Spleen (tissue), 11 donors: ENCODE results near the gene ARHGAP20. TPM values are rescaled to one million over a fixed set of nuclear protein-coding genes. Genes with fewer than 3 reads are reported as not detected.

Experiments used
- DNase-seq: peaks from one replicate; pipeline ENCODE4 v3.0.0-alpha.2; 2020
- H3K27ac ChIP-seq, 8 donors: fragments of 200-600 bp; sonication (generic) in 7 of 8; 1 replicate in 4 of 8; 2 replicates in 4 of 8; pipeline versions ENCODE4 v1.5.0 to v1.8.0; 2016 to 2021; ENCODE audit warnings: inconsistent platforms in 4 of 8, mild to moderate bottlenecking in 4 of 8, moderate library complexity in 1 of 8
- H3K27me3 ChIP-seq, 7 donors: fragments of 200-600 bp; sonication (generic) in 6 of 7; replicated peaks in 1 of 7; 1 replicate in 4 of 7; 2 replicates in 3 of 7; pipeline versions ENCODE4 v1.5.0 to v1.8.0; 2016 to 2021; ENCODE audit warnings: inconsistent platforms in 3 of 7, mild to moderate bottlenecking in 1 of 7
- H3K36me3 ChIP-seq, 6 donors: fragments of 200-600 bp; sonication (generic) in 5 of 6; 1 replicate in 4 of 6; 2 replicates in 2 of 6; pipeline versions ENCODE4 v1.5.0 to v1.8.0; 2016 to 2021; ENCODE audit warnings: inconsistent platforms in 2 of 6
- H3K4me1 ChIP-seq, 6 donors: fragments of 200-600 bp; sonication (generic) in 5 of 6; 1 replicate in 3 of 6; 2 replicates in 3 of 6; pipeline versions ENCODE4 v1.5.0 to v1.8.0; 2016 to 2021; ENCODE audit warnings: inconsistent platforms in 3 of 6
- H3K4me3 ChIP-seq, 8 donors: fragments of 200-600 bp; sonication (generic) in 7 of 8; 1 replicate in 4 of 8; 2 replicates in 4 of 8; pipeline versions ENCODE4 v1.5.0 to v1.8.0; 2016 to 2021; ENCODE audit warnings: inconsistent platforms in 4 of 8, mild to moderate bottlenecking in 4 of 8, moderate library complexity in 2 of 8
- H3K9me3 ChIP-seq, 8 donors: fragments of 200-600 bp; sonication (generic) in 7 of 8; 1 replicate in 4 of 8; 2 replicates in 4 of 8; pipeline versions ENCODE4 v1.5.0 to v1.8.0; 2016 to 2021; ENCODE audit warnings: inconsistent platforms in 4 of 8
- CTCF ChIP-seq, 11 experiments: fragments of 200-600 bp in 7 of 11; fragments of 450-650 bp in 4 of 11; sonication (generic) in 4 of 11; IDR thresholded peaks in 8 of 11; conservative IDR thresholded peaks in 3 of 11; 1 replicate in 7 of 11; 2 replicates in 4 of 11; pipeline versions ENCODE4 v1.4.0 to v1.8.0; 2016 to 2021; ENCODE audit warnings: antibody characterized with exemption in 11 of 11, inconsistent platforms in 4 of 11, mild to moderate bottlenecking in 1 of 11
- POLR2A ChIP-seq, 3 donors: fragments of 450-650 bp; IDR thresholded peaks; one replicate each; pipeline ENCODE4 v1.5.1; 2017; ENCODE audit warnings: antibody characterized with exemption in 3 of 3, mild to moderate bottlenecking in 1 of 3
- POLR2AphosphoS5 ChIP-seq, 3 donors: sonication (generic); formaldehyde crosslinking; IDR thresholded peaks; one replicate each; pipeline ENCODE4 v1.5.1; 2017; ENCODE audit warnings: antibody characterized with exemption in 3 of 3
- WGBS, 5 donors: extraction: QIAGEN DNeasy Blood & Tissue Kit in 3 of 5; methylation state at CpG; one replicate each; pipeline versions ENCODE4 v1.1.5 to v1.1.7; 2013 to 2018; 5-methylcytosine and 5-hydroxymethylcytosine counted together
- intact Hi-C: fragments of 100-400 bp; cut with DNase I; formaldehyde crosslinking; loops from one replicate; pipeline ENCODE4 v1.15.0; 2023; ENCODE audit warnings: low total_unique reads
- polyA plus RNA-seq, 3 donors: library from polyadenylated mRNA; stranded (reverse); fragments of 200-250 nt; gene quantifications; one replicate each; pipeline ENCODE4 v1.2.1, GENCODE V29; 2013
- total RNA-seq, 7 donors: library from RNA; depleted of rRNA in 3 of 7; stranded (reverse); fragments of >200 nt in 3 of 7; fragmentation: NEBNext Ultra II Directional in 4 of 7; extraction: Animal tissue kit (Norgen Biotek cat#: 25700) in 4 of 7; gene quantifications; one replicate each; pipeline versions ENCODE4 v1.1.0 to v1.2.1, GENCODE V29; 2016 to 2021
- donor health status: healthy with polysubstance abuse.
- donor health status: DM: no; HTN: no; CAD: no; lungs with moderate emphysema.
- donor health status: DM: no; HTN: no; CAD: no.
- donor health status: Bipolar disorder and iron deficiency.
- donor health status: healthy.
- donor health status: DM: no; HTN: no; CAD: no.
- donor health status: DM: yes; HTN: yes; CAD: no.

ARHGAP20 gene
- total and polyA plus RNA-seq, 10 donors, result 0.15 to 11.0 (median 1.5) TPM

DNA sequence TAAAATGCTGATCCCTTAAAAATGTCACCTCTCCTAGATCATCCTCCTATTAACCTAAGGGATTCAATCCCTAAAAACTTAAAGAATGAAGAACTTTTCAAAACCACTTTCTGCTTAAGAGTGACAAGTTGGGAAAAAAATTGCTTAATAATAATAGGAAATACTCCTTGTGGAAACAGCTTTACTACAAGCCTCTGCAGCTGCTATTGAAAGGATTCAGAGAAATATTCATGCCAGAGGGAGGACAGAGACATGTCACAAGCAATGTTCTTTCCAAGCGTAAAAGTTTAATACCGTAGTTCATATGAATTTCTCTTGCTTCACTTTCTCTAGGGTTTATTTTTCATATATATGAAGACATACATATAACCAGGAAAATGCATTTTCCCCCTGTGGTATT, 98.2 kb downstream of the ARHGAP20 start:
- TF ChIP-seq POLR2AphosphoS5 (IDR thresholded peaks at IDR 0.05) (no peak), CTCF (IDR thresholded peaks at IDR 0.05 in 8 of 11, conservative IDR thresholded peaks at IDR 0.05 in 3 of 11) (no peak), POLR2A (IDR thresholded peaks at IDR 0.05) (no peak)
- no peaks in the 10 kb centered on the region for H3K27me3 ChIP-seq
- peaks cover 0 to 3% (median 0%) of the 10 kb centered on the region in 8 donors for H3K9me3 ChIP-seq
- no peaks in the 10 kb centered on the region for H3K36me3 ChIP-seq
- WGBS, 5 donors, result 75 to 89% (median 83%) methylated on average over 2 of the region's 2 CpGs
- no peak overlapping the region for H3K4me3 ChIP-seq
- no peak for DNase-seq
- no peak overlapping the region for H3K27ac ChIP-seq
- intact Hi-C loops, result no loop called here
- H3K4me1 ChIP-seq, result no peaks in the 10 kb centered on the region

- Histone ChIP-seq H3K27me3 (no peaks in the 10 kb centered on the region), H3K4me3 (no peak overlapping the region), H3K36me3 (no peaks in the 10 kb centered on the region), H3K4me1 (no peaks in the 10 kb centered on the region), H3K9me3 (peaks cover 0 to 3% (median 0%) of the 10 kb centered on the region in 8 donors), H3K27ac (no peak overlapping the region)
- DNase-seq, result no peak
- TF ChIP-seq POLR2AphosphoS5 (IDR thresholded peaks at IDR 0.05) (no peak), CTCF (IDR thresholded peaks at IDR 0.05 in 8 of 11, conservative IDR thresholded peaks at IDR 0.05 in 3 of 11) (no peak), POLR2A (IDR thresholded peaks at IDR 0.05) (no peak)
- intact Hi-C loops, result no loop called here
- 52 to 76% (median 67%) methylated on average over 3 of the region's 3 CpGs for WGBS, 5 donors
These were observed 98.9 kb downstream of the ARHGAP20 start for GRCh38 chr11:110613197-110613918.

DNA sequence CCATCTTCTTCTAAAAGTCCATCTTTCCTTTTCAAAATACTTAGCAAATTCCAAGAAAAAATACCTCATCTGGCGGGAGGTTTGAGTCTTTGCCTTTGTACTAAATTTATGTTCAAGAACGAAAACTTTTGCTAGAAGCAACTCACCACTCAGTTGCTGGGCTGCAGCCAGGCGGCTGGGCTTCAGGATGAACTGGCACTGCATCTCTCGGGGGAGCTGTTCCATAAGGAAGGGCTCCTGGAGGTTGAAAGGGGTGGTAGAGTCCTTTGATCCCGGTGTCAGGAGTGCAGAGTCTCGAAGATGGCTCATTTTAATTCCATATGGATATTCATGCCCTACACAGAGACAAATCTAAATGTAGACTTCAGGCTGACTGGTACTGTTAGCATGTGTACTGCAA, 105.8 kb downstream of the ARHGAP20 start:
- intact Hi-C loops, result no loop called here
- TF ChIP-seq POLR2A (IDR thresholded peaks at IDR 0.05) (no peak), CTCF (IDR thresholded peaks at IDR 0.05 in 8 of 11, conservative IDR thresholded peaks at IDR 0.05 in 3 of 11) (no peak), POLR2AphosphoS5 (IDR thresholded peaks at IDR 0.05) (no peak)
- no peak overlapping the region for H3K4me3 ChIP-seq
- no peaks in the 10 kb centered on the region for H3K9me3 ChIP-seq
- H3K4me1 ChIP-seq, result no peaks in the 10 kb centered on the region
- no peak for DNase-seq
- WGBS, 5 donors, result 67 to 76% (median 70%) methylated on average over 6 of the region's 6 CpGs
- H3K27ac ChIP-seq, result no peak overlapping the region
- no peaks in the 10 kb centered on the region for H3K27me3 ChIP-seq
- H3K36me3 ChIP-seq, result no peaks in the 10 kb centered on the region

DNA sequence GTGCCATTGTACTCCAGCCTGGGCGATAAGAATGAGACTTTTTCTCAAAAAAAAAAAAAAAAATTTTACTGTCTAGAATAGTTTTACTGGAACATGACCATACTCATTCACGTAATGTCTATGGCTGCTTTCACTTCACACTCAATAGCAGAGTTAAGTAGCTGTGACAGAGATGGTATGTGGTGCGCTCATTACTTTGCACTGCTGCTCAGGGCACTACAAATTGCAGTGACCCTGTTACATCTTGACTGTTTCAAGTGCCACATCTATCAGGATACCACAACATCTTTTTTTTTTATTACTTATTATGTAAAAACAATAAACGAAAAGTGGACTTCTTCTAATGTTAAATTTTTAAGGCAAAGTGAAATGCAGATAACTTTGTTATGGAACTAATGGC, 110.3 kb downstream of the ARHGAP20 start:
- no peaks in the 10 kb centered on the region for H3K36me3 ChIP-seq
- H3K27ac ChIP-seq, result no peak overlapping the region
- DNase-seq, result no peak
- H3K4me1 ChIP-seq, result no peaks in the 10 kb centered on the region
- TF ChIP-seq POLR2AphosphoS5 (IDR thresholded peaks at IDR 0.05), result no peak
- TF ChIP-seq POLR2A (IDR thresholded peaks at IDR 0.05), result no peak
- no peak for TF ChIP-seq CTCF (IDR thresholded peaks at IDR 0.05 in 8 of 11, conservative IDR thresholded peaks at IDR 0.05 in 3 of 11)
- H3K4me3 ChIP-seq, result no peak overlapping the region
- no peaks in the 10 kb centered on the region for H3K27me3 ChIP-seq
- H3K9me3 ChIP-seq, result peaks cover 0 to 24% (median 14%) of the 10 kb centered on the region in 8 donors
- WGBS, 5 donors, result 87 to 93% (median 92%) methylated on average over 4 of the region's 4 CpGs
- intact Hi-C loops, result no loop called here
